Stimulated activated naive CD4-positive, alpha-beta T cell treated with Interleukin-2 at 50 U/mL for 16 hours (primary cell): ENCODE data around the gene PIN1.
A peak's percentile ranks its signal among the peaks of the same experiment; 100 is the strongest.
"Not testable (repeated sequence)": the region's sequence is repeated elsewhere in the genome, so short reads cannot be mapped to it uniquely, and the experiment has no call there.

ENCODE experiments used
- DNase-seq: peaks from one replicate; lab custom pipeline; 2025; lab: John Stamatoyannopoulos, UW

The PIN1 gene

DNA sequence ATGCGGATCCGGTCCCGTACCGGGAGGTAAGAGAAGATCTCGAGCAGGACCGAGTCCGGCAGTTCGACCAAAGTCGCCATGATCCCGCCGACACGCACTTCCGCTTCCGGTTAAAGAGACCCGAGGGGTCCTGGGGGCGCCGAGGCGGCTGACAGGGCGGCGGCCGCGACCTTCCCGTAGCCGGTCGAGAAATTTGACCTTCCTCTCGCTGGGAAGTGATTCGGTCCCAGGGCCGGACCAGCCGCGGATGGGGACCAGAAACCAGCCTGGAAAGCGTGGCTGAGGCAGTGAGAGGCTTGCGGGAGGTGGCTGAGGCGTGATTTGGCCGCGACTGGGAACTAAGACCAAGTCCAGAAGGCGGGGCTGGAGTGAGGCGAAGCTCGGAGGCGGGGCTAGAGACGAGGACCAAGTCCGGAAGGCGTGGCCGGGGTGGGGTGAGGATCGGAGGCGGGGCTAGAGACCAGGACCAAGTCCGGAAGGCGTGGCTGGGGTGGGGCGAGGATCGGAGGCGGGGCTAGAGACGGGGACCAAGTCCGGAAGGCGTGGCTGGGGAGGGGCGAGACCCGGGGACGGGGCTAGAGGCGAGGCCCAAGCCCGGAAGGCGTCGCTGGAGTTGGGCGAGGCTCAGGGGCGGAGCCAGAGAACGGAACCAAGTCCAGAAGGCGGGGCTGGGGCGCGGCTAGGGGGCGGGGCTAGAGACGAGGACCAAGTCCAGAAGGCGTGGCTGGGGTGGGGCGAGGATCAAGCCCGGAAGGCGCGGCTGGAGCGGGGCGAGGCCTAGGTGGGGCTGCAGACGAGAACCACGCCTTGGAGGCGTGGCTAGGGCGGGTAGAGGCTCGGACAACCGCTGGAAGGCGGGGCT, 16.2 kb upstream of the PIN1 start, which contains the start of gene FBXL12:
FBXL12 (minus strand) TSS at position 346 of the 862 bp plus-strand sequence; CDS start at position 80, 266 bp downstream.
- peak; percentile 100 for DNase-seq

GRCh38 chr19:9819596-9819909, 15.6 kb upstream of the PIN1 start:
- DNase-seq: no peak

- DNase-seq: not testable (repeated sequence)
Measured at GRCh38 chr19:9820034-9820433, 15.1 kb upstream of the PIN1 start.

GRCh38 chr19:9823816-9824215, 11.3 kb upstream of the PIN1 start:
- no peak for DNase-seq

DNA sequence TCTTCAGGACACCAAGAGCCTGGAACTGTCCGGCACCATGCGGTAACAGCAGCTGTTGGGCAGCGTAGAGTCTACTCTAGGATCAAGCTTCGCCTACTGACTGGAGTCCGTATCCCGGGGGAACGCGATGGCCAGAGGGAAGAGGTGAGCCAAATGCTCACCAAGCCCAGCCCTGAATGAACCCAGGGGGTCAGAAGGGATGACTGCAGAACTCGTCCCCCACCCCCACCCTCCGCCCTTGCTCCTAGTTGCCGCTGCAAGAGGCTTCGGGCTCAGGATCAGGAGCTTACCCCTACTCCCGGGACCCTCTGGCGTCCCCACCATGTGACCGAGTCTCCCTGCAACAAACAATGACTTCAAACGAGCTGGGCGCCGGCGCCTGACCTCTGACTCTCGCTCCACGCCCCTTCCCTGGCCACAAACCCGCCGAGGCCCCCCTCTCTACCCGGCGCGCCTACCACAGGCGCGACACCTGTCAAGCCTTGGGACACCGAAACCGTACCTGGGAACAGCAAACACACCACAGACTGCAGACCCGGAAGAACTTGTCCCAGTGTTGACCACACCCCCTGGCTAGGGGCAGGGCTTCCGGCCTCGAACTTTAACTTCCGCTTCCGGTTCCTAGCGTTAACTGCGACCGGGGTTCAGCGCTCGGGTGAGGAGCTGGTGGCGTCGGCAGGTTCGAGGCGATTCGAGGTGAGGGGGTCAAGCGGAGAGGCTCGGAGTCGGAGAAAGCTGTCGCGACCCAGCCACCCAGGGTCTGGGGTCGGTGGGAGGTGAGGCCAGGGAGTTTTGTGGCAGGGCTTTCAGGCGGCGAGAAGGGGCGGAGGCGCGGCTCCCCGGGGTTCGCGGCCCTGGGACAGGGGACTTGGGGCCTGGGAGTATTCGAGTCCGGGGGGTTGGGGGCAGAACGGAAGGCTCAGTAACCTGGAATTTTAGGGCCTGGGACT, 7.6 kb upstream of the PIN1 start, which contains the start of gene UBL5:
UBL5 (plus strand) TSS at position 630 of the 950 bp plus-strand sequence. CDS start 420 bp downstream, outside the sequence.
- DNase-seq: peak; percentile 85

- no peak for DNase-seq
Measured at GRCh38 chr19:9828551-9829063, 6.5 kb upstream of the PIN1 start.

GRCh38 chr19:9834307-9834725, 802 bp upstream of the PIN1 start:
- no peak for DNase-seq

GRCh38 chr19:9835507-9835949, 410 bp downstream of the PIN1 start:
- no peak for DNase-seq

GRCh38 chr19:9836021-9836420, 903 bp downstream of the PIN1 start:
- no peak for DNase-seq

DNA sequence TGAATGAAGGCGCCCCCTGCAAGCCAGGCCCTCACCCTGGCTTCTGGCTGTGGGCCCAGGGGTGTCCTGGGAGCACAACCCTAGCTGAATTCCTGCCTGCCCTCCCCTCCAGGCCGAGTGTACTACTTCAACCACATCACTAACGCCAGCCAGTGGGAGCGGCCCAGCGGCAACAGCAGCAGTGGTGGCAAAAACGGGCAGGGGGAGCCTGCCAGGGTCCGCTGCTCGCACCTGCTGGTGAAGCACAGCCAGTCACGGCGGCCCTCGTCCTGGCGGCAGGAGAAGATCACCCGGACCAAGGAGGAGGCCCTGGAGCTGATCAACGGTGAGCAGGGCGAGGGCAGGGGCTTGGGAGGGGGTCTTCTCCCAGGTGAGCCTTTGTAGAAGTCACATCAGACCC, 3.2 kb downstream of the PIN1 start:
- DNase-seq: no peak

GRCh38 chr19:9839415-9839814, 4.3 kb downstream of the PIN1 start:
- no peak for DNase-seq

DNA sequence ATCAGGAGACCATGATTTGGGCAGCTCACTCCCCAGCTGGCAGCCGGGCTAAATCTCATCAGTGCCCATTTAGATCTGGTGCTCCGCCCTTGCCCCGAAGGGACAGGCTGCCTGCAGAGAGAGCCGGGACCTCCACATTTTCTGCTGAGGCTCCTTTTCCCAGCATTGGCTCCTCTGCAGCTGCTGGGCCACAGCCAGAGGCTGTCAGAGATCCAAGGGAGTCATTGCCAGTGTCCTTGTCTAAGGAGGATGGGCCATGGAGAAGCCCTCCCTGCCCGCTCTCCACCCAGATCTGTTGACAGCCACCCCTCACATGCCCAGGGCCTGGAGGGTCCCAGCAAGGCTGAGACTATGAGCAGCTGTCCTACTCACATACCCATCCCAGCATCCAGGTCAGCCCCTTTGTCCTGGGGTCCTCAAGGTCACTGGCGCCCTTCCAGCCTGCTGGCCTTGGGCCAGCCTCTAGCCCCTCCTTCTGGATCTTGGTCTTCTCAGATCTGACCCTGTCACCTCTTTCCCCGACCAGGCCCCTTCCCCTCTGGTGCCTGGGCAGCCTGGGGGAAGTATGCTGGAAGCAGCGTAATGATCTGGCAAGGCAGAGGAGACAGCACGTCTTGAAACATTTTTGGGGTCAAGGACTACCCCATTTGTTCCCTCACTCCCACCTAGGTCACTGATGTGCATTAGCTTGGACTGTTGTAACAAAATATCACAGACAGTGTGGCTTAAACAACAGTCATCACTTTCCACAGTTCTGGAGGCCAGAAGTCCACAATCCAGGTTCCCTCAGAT, 7.9 kb downstream of the PIN1 start:
- DNase-seq: no peak

- DNase-seq: not testable (repeated sequence)
Measured at GRCh38 chr19:9843626-9844273, 8.6 kb downstream of the PIN1 start.

- peak; percentile 47 for DNase-seq
Measured at GRCh38 chr19:9847087-9847671, 12.1 kb downstream of the PIN1 start.

- DNase-seq: peak; percentile 5
Measured at GRCh38 chr19:9848060-9848459, 12.9 kb downstream of the PIN1 start.

- no peak for DNase-seq
Measured at GRCh38 chr19:9848762-9849161, 13.6 kb downstream of the PIN1 start.

DNA sequence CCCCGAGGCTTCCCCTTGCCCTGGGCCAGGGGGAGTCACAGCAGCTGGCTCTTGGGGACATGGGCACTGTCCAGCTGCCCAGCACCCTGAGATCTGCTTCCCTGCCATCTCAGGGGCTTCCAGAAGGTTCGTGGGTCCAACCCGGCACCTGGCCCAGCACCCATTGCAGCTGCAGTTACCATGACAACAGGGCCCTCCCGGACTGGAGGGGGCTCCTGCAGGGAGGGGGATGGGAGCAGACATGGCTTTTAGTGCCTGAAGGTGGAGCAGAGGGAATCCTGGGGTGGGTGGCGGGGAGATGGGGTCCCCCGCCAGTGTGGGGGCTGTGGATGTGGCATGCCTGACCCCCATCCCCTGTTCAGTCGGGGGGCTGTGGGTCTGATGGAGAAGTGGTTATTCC, 14.7 kb downstream of the PIN1 start:
- DNase-seq: no peak

GRCh38 chr19:9850235-9850959, 15.3 kb downstream of the PIN1 start:
- no peak for DNase-seq

- no peak for DNase-seq
Measured at GRCh38 chr19:9854282-9854846, 19.2 kb downstream of the PIN1 start.

DNA sequence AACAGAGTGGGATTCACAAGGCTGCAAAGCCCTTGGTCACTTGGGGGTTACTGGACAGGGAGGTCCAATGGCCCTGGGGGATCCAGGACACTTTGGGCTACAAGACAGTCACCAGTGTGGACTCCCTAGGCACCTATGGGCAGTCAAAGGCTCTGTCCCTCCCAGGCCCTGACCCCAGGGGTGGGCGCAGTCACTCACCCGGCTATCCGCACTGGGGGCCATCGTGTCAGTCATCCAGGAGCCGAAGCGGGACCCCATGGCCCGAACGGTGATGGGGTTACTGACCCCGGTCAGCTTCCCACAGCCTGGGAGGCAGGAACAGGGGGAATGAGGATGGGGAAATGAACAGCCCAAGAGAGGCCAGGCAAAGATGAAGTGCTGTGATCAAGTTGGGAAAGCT, 21.5 kb downstream of the PIN1 start:
- DNase-seq: no peak
